RPMI7951 (cell line): ENCODE data around the gene CASP9. TPM values are rescaled to one million over a fixed set of nuclear protein-coding genes. Genes with fewer than 3 reads are reported as not detected.

Source experiments
- DNase-seq: peaks from one replicate; pipeline ENCODE4 v3.0.0-alpha.2; 2012; ENCODE audit warnings: low read depth
- total RNA-seq: library from RNA; depleted of rRNA; stranded (reverse); fragments of >200 nt; shearing (Covaris generic); gene quantifications from 2 replicates; pipeline ENCODE4 v1.2.3, GENCODE V29; 2014; rRNA removed

The CASP9 gene
- total RNA-seq, 1 experiment from 2014 or later, result 8.7 TPM

GRCh38 chr1:15446212-15446611 lies 77.8 kb downstream of the CASP9 start:
- DNase-seq, result no peak

GRCh38 chr1:15445390-15446122 lies 78.5 kb downstream of the CASP9 start:
- no peak for DNase-seq

- no peak for DNase-seq
Measured at GRCh38 chr1:15444468-15445389, 79.3 kb downstream of the CASP9 start.

- no peak for DNase-seq
Measured at GRCh38 chr1:15443281-15443680, 80.7 kb downstream of the CASP9 start.

GRCh38 chr1:15442759-15443158 lies 81.3 kb downstream of the CASP9 start:
- DNase-seq, result no peak

GRCh38 chr1:15442119-15442518 lies 81.9 kb downstream of the CASP9 start:
- no peak for DNase-seq

Other genes with a start within 250 kb of the CASP9 start
- gene EFHD2, start 114.3 kb downstream of the CASP9 start, total RNA-seq, result 52.5 and 70.9 TPM in 2 replicates
- 0.12 TPM in 1 of 2 replicates, not detected in the other for gene CTRC, start 85.8 kb downstream of the CASP9 start, total RNA-seq
- not detected in 2 replicates for gene CELA2A, start 67.5 kb downstream of the CASP9 start, total RNA-seq
- not detected in 2 replicates for gene CELA2B, start 48.1 kb downstream of the CASP9 start, total RNA-seq
- gene DNAJC16, start 2.6 kb upstream of the CASP9 start, total RNA-seq, result 7.9 and 9.5 TPM in 2 replicates
- 1.2 and 1.6 TPM in 2 replicates for gene AGMAT, start 60.8 kb upstream of the CASP9 start, total RNA-seq
- 4.4 and 6.5 TPM in 2 replicates for gene DDI2, start 93.2 kb upstream of the CASP9 start, total RNA-seq
- 22.6 and 24.3 TPM in 2 replicates for gene PLEKHM2, start 160.1 kb upstream of the CASP9 start, total RNA-seq
- 0.12 and 0.29 TPM in 2 replicates for gene SLC25A34, start 212.0 kb upstream of the CASP9 start, total RNA-seq
- gene TMEM82, start 218.3 kb upstream of the CASP9 start, total RNA-seq, result not detected in 2 replicates
- gene FBLIM1, start 234.6 kb upstream of the CASP9 start, total RNA-seq, result 57.3 and 75.5 TPM in 2 replicates